ENCODE results near the gene GNPTAB. TPM values are rescaled to one million over a fixed set of nuclear protein-coding genes. Genes with fewer than 3 reads are reported as not detected.

The GNPTAB gene
- total RNA-seq, 1 experiment from 2014 or later: 25.4 TPM

DNA sequence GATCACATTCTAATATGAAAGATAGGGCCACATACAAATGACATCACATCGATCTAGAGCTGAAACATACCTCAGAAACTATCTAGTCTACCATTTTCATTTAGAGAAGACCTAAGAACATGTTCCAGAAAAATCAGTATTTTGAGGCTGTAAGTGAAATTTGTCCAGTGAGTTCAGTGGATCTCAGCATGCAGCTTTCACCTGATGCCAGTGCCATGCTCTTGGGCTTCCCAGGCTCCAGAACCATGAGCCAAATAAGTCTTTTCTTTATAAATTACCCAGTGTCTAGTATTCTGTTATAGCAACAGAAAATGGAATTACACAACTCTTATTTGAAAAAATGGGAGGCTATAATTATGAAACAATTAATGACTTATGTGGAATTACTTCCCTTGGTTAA, 124.4 kb downstream of the GNPTAB start:
- no peak for TF ChIP-seq CREB1 (CRISPR knock-in tag; IDR thresholded peaks at IDR 0.05)
- no peak for TF ChIP-seq ZNF671 (CRISPR knock-in tag; IDR thresholded peaks at IDR 0.05)
- TF ChIP-seq, protein P1, sequence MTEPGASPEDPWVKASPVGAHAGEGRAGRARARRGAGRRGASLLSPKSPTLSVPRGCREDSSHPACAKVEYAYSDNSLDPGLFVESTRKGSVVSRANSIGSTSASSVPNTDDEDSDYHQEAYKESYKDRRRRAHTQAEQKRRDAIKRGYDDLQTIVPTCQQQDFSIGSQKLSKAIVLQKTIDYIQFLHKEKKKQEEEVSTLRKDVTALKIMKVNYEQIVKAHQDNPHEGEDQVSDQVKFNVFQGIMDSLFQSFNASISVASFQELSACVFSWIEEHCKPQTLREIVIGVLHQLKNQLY (CRISPR knock-in tag; IDR thresholded peaks at IDR 0.05): no peak
- TF ChIP-seq ZNF121 (CRISPR knock-in tag; IDR thresholded peaks at IDR 0.05): no peak
- TF ChIP-seq, protein P2, sequence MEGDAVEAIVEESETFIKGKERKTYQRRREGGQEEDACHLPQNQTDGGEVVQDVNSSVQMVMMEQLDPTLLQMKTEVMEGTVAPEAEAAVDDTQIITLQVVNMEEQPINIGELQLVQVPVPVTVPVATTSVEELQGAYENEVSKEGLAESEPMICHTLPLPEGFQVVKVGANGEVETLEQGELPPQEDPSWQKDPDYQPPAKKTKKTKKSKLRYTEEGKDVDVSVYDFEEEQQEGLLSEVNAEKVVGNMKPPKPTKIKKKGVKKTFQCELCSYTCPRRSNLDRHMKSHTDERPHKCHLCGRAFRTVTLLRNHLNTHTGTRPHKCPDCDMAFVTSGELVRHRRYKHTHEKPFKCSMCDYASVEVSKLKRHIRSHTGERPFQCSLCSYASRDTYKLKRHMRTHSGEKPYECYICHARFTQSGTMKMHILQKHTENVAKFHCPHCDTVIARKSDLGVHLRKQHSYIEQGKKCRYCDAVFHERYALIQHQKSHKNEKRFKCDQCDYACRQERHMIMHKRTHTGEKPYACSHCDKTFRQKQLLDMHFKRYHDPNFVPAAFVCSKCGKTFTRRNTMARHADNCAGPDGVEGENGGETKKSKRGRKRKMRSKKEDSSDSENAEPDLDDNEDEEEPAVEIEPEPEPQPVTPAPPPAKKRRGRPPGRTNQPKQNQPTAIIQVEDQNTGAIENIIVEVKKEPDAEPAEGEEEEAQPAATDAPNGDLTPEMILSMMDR (IDR thresholded peaks at IDR 0.05): no peak
- TF ChIP-seq, protein P3, sequence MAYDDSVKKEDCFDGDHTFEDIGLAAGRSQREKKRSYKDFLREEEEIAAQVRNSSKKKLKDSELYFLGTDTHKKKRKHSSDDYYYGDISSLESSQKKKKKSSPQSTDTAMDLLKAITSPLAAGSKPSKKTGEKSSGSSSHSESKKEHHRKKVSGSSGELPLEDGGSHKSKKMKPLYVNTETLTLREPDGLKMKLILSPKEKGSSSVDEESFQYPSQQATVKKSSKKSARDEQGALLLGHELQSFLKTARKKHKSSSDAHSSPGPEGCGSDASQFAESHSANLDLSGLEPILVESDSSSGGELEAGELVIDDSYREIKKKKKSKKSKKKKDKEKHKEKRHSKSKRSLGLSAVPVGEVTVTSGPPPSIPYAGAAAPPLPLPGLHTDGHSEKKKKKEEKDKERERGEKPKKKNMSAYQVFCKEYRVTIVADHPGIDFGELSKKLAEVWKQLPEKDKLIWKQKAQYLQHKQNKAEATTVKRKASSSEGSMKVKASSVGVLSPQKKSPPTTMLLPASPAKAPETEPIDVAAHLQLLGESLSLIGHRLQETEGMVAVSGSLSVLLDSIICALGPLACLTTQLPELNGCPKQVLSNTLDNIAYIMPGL (CRISPR knock-in tag; IDR thresholded peaks at IDR 0.05): no peak
- TF ChIP-seq, protein P4, sequence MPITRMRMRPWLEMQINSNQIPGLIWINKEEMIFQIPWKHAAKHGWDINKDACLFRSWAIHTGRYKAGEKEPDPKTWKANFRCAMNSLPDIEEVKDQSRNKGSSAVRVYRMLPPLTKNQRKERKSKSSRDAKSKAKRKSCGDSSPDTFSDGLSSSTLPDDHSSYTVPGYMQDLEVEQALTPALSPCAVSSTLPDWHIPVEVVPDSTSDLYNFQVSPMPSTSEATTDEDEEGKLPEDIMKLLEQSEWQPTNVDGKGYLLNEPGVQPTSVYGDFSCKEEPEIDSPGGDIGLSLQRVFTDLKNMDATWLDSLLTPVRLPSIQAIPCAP (CRISPR knock-in tag; IDR thresholded peaks at IDR 0.05): no peak
- TF ChIP-seq NFATC4 (CRISPR knock-in tag; IDR thresholded peaks at IDR 0.05): no peak
- no peak for TF ChIP-seq NFE2L1 (CRISPR knock-in tag; IDR thresholded peaks at IDR 0.05)
- TF ChIP-seq, protein P5, sequence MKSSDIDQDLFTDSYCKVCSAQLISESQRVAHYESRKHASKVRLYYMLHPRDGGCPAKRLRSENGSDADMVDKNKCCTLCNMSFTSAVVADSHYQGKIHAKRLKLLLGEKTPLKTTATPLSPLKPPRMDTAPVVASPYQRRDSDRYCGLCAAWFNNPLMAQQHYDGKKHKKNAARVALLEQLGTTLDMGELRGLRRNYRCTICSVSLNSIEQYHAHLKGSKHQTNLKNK (CRISPR knock-in tag; IDR thresholded peaks at IDR 0.05): no peak
- TF ChIP-seq, protein P6, sequence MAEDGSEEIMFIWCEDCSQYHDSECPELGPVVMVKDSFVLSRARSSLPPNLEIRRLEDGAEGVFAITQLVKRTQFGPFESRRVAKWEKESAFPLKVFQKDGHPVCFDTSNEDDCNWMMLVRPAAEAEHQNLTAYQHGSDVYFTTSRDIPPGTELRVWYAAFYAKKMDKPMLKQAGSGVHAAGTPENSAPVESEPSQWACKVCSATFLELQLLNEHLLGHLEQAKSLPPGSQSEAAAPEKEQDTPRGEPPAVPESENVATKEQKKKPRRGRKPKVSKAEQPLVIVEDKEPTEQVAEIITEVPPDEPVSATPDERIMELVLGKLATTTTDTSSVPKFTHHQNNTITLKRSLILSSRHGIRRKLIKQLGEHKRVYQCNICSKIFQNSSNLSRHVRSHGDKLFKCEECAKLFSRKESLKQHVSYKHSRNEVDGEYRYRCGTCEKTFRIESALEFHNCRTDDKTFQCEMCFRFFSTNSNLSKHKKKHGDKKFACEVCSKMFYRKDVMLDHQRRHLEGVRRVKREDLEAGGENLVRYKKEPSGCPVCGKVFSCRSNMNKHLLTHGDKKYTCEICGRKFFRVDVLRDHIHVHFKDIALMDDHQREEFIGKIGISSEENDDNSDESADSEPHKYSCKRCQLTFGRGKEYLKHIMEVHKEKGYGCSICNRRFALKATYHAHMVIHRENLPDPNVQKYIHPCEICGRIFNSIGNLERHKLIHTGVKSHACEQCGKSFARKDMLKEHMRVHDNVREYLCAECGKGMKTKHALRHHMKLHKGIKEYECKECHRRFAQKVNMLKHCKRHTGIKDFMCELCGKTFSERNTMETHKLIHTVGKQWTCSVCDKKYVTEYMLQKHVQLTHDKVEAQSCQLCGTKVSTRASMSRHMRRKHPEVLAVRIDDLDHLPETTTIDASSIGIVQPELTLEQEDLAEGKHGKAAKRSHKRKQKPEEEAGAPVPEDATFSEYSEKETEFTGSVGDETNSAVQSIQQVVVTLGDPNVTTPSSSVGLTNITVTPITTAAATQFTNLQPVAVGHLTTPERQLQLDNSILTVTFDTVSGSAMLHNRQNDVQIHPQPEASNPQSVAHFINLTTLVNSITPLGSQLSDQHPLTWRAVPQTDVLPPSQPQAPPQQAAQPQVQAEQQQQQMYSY (CRISPR knock-in tag; IDR thresholded peaks at IDR 0.05): no peak
- no peak for TF ChIP-seq ZNF423 (CRISPR knock-in tag; IDR thresholded peaks at IDR 0.05)
- TF ChIP-seq EMX1 (CRISPR knock-in tag; IDR thresholded peaks at IDR 0.05): no peak
- TF ChIP-seq, protein P7, sequence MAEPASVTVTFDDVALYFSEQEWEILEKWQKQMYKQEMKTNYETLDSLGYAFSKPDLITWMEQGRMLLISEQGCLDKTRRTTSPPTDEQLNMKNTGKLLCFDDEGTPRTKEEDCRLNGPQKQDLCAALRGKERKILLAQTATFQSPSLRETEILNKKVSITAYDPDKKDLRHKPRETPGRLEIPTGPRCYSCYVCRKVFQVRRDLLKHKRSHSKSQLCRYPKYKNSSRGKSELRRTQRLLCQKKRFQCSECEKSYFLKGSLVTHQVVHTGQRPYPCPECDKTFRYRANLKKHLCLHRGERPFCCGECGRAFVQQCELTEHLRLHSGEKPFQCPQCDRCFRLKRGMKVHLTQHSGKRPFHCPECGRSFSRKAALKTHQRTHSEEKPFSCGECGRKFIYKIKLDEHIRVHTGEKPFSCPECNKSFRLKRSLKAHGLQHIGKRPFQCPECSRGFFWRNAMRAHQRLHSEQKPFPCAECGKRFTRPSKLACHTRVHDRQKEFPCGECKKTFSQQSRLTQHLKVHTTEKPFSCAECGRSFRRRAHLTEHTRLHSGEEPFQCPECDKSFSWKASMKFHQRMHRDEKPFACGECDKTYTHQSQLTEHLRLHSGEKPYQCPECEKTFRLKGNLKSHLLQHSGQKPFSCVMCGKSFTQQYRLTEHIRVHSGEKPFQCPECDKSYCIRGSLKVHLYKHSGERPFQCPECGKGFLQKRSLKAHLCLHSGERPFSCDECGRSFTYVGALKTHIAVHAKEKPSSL (CRISPR knock-in tag; conservative IDR thresholded peaks at IDR 0.05): no peak
- TF ChIP-seq GRHL2 (CRISPR knock-in tag; IDR thresholded peaks at IDR 0.05; ENCODE audit: insufficient replicate concordance, severe bottlenecking): no peak
- TF ChIP-seq, protein P8, sequence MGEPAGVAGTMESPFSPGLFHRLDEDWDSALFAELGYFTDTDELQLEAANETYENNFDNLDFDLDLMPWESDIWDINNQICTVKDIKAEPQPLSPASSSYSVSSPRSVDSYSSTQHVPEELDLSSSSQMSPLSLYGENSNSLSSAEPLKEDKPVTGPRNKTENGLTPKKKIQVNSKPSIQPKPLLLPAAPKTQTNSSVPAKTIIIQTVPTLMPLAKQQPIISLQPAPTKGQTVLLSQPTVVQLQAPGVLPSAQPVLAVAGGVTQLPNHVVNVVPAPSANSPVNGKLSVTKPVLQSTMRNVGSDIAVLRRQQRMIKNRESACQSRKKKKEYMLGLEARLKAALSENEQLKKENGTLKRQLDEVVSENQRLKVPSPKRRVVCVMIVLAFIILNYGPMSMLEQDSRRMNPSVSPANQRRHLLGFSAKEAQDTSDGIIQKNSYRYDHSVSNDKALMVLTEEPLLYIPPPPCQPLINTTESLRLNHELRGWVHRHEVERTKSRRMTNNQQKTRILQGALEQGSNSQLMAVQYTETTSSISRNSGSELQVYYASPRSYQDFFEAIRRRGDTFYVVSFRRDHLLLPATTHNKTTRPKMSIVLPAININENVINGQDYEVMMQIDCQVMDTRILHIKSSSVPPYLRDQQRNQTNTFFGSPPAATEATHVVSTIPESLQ (CRISPR knock-in tag; IDR thresholded peaks at IDR 0.05): no peak
- no peak for TF ChIP-seq TP53 (CRISPR knock-in tag; IDR thresholded peaks at IDR 0.05)
- no peak for TF ChIP-seq FOXK1 (CRISPR knock-in tag; IDR thresholded peaks at IDR 0.05)
- no peak for TF ChIP-seq ATF1 (CRISPR knock-in tag; IDR thresholded peaks at IDR 0.05)
- Mint-ChIP-seq H3K9me3 (no peaks in the 10 kb centered on the region), H3K27ac (no peak overlapping the region), H3K4me3 (no peak overlapping the region), H3K36me3 (0 out of 2 replicates have a peak, but pooled peaks cover 3% of the 10 kb centered on the region), H3K27me3 (ENCODE audit: low read depth) (no peaks in the 10 kb centered on the region; the same call in 1 of the 2 replicates), H3K4me1 (peaks cover 18% of the 10 kb centered on the region)
- ChIA-PET POLR2A (no interaction called here), CTCF (no interaction called here)
- no peak for DNase-seq (ENCODE audit: low spot score)
- no peak for ATAC-seq

Data from WTC11 (cell line).